Thyroid gland (tissue), 4 donors: ENCODE data around the gene GPX7.

ENCODE experiments used
- CTCF ChIP-seq, 6 experiments: fragments of 200-600 bp in 3 of 6; fragments of 450-650 bp in 3 of 6; sonication (generic) in 3 of 6; IDR thresholded peaks; one replicate each; pipeline ENCODE4 v1.5.1; 2016 to 2019; ENCODE audit warnings: antibody characterized with exemption in 6 of 6, mild to moderate bottlenecking in 2 of 6, inconsistent platforms in 1 of 6, moderate library complexity in 1 of 6
- POLR2A ChIP-seq, 2 donors: fragments of 450-650 bp; IDR thresholded peaks; one replicate each; pipeline ENCODE4 v1.6.1; 2017; ENCODE audit warnings: antibody characterized with exemption in 2 of 2, mild to moderate bottlenecking in 2 of 2, moderate library complexity in 1 of 2

- TF ChIP-seq CTCF (IDR thresholded peaks at IDR 0.05): no peak
- no peak for TF ChIP-seq POLR2A (IDR thresholded peaks at IDR 0.05)
Observed at GRCh38 chr1:52632732-52633290, 30.6 kb downstream of the GPX7 start, which contains the start of gene SHISAL2A.
